OCI-M1 (cell line): ENCODE data around the gene CEP78.
"Not testable (repeated sequence)": the region's sequence is repeated elsewhere in the genome, so short reads cannot be mapped to it uniquely, and the experiment has no call there.

Experiments used
- DNase-seq: peaks from one replicate; lab custom pipeline; 2025; lab: John Stamatoyannopoulos, UW

CEP78 gene

GRCh38 chr9:78236551-78236910 lies 656 bp downstream of the CEP78 start:
- DNase-seq: peak; percentile 48

- DNase-seq: no peak
Observed at GRCh38 chr9:78238046-78239038, 2.5 kb downstream of the CEP78 start.

GRCh38 chr9:78239506-78239905 lies 3.6 kb downstream of the CEP78 start:
- DNase-seq: no peak

GRCh38 chr9:78242041-78242440 lies 6.2 kb downstream of the CEP78 start:
- DNase-seq: no peak

GRCh38 chr9:78243130-78243529 lies 7.3 kb downstream of the CEP78 start:
- no peak for DNase-seq

GRCh38 chr9:78245401-78245800 lies 9.5 kb downstream of the CEP78 start:
- DNase-seq: no peak

GRCh38 chr9:78248635-78249034 lies 12.8 kb downstream of the CEP78 start:
- DNase-seq: peak; percentile 47

GRCh38 chr9:78249542-78249941 lies 13.7 kb downstream of the CEP78 start:
- peak; percentile 56 for DNase-seq

GRCh38 chr9:78252616-78253015 lies 16.7 kb downstream of the CEP78 start:
- no peak for DNase-seq

GRCh38 chr9:78253285-78253684 lies 17.4 kb downstream of the CEP78 start:
- no peak for DNase-seq

GRCh38 chr9:78261403-78262001 lies 25.6 kb downstream of the CEP78 start:
- peak; percentile 61 for DNase-seq

GRCh38 chr9:78262655-78263054 lies 26.8 kb downstream of the CEP78 start:
- DNase-seq: no peak

- no peak for DNase-seq
Observed at GRCh38 chr9:78267889-78268288, 32.0 kb downstream of the CEP78 start.

- no peak for DNase-seq
Observed at GRCh38 chr9:78269784-78270183, 33.9 kb downstream of the CEP78 start.

- no peak for DNase-seq
Observed at GRCh38 chr9:78272307-78272706, 36.4 kb downstream of the CEP78 start.

GRCh38 chr9:78273761-78274160 lies 37.9 kb downstream of the CEP78 start:
- no peak for DNase-seq

GRCh38 chr9:78278177-78278777 lies 42.4 kb downstream of the CEP78 start:
- DNase-seq: no peak

- no peak for DNase-seq
Observed at GRCh38 chr9:78278801-78279200, 42.9 kb downstream of the CEP78 start.

GRCh38 chr9:78280982-78281668 lies 45.2 kb downstream of the CEP78 start:
- DNase-seq: no peak

- DNase-seq: not testable (repeated sequence)
Observed at GRCh38 chr9:78284181-78284580, 48.3 kb downstream of the CEP78 start.

GRCh38 chr9:78286125-78286524 lies 50.2 kb downstream of the CEP78 start:
- DNase-seq: no peak

- DNase-seq: no peak
Observed at GRCh38 chr9:78286946-78287388, 51.1 kb downstream of the CEP78 start.
